GM23338 (cell line): ENCODE data around the gene EYA3. TPM values are rescaled to one million over a fixed set of nuclear protein-coding genes. Genes with fewer than 3 reads are reported as not detected.

ENCODE experiments used
- ATAC-seq: fragments of 200-7000 bp; cut with Tn5 transposase; 3 replicates; pipeline ENCODE4 v1.9.1; 2020
- DNase-seq: peaks from one replicate; pipeline ENCODE4 v3.0.0-alpha.2; 2015; ENCODE audit warnings: low spot score
- H2AFZ ChIP-seq: fragments of 200-600 bp; sonication (generic); 2 replicates; pipeline ENCODE4 v1.8.0; 2016; ENCODE audit warnings: antibody characterized with exemption, mild to moderate bottlenecking, moderate library complexity
- H3F3A ChIP-seq: fragments of 200-600 bp; sonication (generic); replicated peaks from 2 replicates; pipeline ENCODE4 v1.8.0; 2017; ENCODE audit warnings: antibody characterized with exemption, mixed run types, low read depth
- H3K27ac ChIP-seq: fragments of 200-600 bp; sonication (generic); 2 replicates; pipeline ENCODE4 v1.6.1; 2016; ENCODE audit warnings: low read depth
- H3K27me3 ChIP-seq: fragments of 200-600 bp; sonication (generic); 2 replicates; pipeline ENCODE4 v1.8.0; 2016; ENCODE audit warnings: mild to moderate bottlenecking, mixed run types, moderate library complexity; ENCODE audit not compliant: insufficient read depth
- H3K36me3 ChIP-seq: fragments of 200-600 bp; sonication (generic); 2 replicates; pipeline ENCODE4 v1.8.0; 2016; ENCODE audit warnings: mild to moderate bottlenecking; ENCODE audit not compliant: insufficient read depth
- H3K4me1 ChIP-seq: fragments of 200-600 bp; sonication (generic); 2 replicates; pipeline ENCODE4 v1.8.0; 2016; ENCODE audit warnings: mild to moderate bottlenecking, moderate library complexity; ENCODE audit not compliant: insufficient read depth
- H3K4me2 ChIP-seq: fragments of 200-600 bp; sonication (generic); 2 replicates; pipeline ENCODE4 v1.7.1; 2017; ENCODE audit warnings: mixed run types
- H3K4me3 ChIP-seq: fragments of 200-600 bp; sonication (generic); 2 replicates; pipeline ENCODE4 v1.6.1; 2016; ENCODE audit warnings: mixed run types
- H3K79me2 ChIP-seq: fragments of 200-600 bp; sonication (generic); replicated peaks from 2 replicates; pipeline ENCODE4 v1.8.0; 2017; ENCODE audit warnings: mild to moderate bottlenecking; ENCODE audit not compliant: insufficient read depth
- H3K9me2 ChIP-seq: fragments of 200-600 bp; sonication (generic); 2 replicates; pipeline ENCODE4 v1.8.0; 2017; ENCODE audit not compliant: insufficient read depth
- H4K20me1 ChIP-seq: fragments of 200-600 bp; sonication (generic); replicated peaks from 2 replicates; pipeline ENCODE4 v1.8.0; 2017; ENCODE audit warnings: mild to moderate bottlenecking; ENCODE audit not compliant: insufficient read depth
- H3K27ac Mint-ChIP-seq: 2 replicates; pipeline ENCODE4 v1.8.0; 2020; ENCODE audit warnings: inconsistent platforms, mild to moderate bottlenecking, moderate library complexity, mixed read lengths
- H3K27me3 Mint-ChIP-seq: 3 replicates; pipeline ENCODE4 v1.8.0; 2022; ENCODE audit warnings: low read depth, mild to moderate bottlenecking, moderate library complexity, mixed read lengths, inconsistent platforms; ENCODE audit not compliant: insufficient read depth, poor library complexity
- H3K36me3 Mint-ChIP-seq: 3 replicates; pipeline ENCODE4 v1.8.0; 2021; ENCODE audit warnings: low read depth, mild to moderate bottlenecking, inconsistent platforms, moderate library complexity, mixed read lengths
- H3K4me1 Mint-ChIP-seq: 3 replicates; pipeline ENCODE4 v1.8.0; 2020; ENCODE audit warnings: mild to moderate bottlenecking, inconsistent platforms, mixed read lengths
- H3K4me3 Mint-ChIP-seq: 3 replicates; pipeline ENCODE4 v1.8.0; 2021; ENCODE audit warnings: moderate library complexity, mild to moderate bottlenecking, inconsistent platforms, mixed read lengths
- H3K9me3 Mint-ChIP-seq: 3 replicates; pipeline ENCODE4 v1.8.0; 2020; ENCODE audit warnings: moderate library complexity, mild to moderate bottlenecking, inconsistent platforms, mixed read lengths
- POLR2AphosphoS5 ChIP-seq: IDR thresholded peaks from 2 replicates; pipeline ENCODE4 v1.6.1; 2016; ENCODE audit warnings: antibody characterized with exemption, low read depth
- STAT1 ChIP-seq: IDR thresholded peaks from one replicate; pipeline ENCODE4 v1.6.1; 2016; ENCODE audit warnings: antibody characterized with exemption; ENCODE audit not compliant: unreplicated experiment
- ZNF331 ChIP-seq: fragments of 250-450 bp; sonication (Bioruptor Pico); IDR thresholded peaks from 2 replicates; pipeline ENCODE4 v1.5.0; 2020; ENCODE audit warnings: low read depth, mild to moderate bottlenecking, moderate library complexity
- polyA plus RNA-seq: library from polyadenylated mRNA; unstranded; fragments of >200 nt; fragmentation: Nextera tagmentation; extraction: Ambion mirVana; gene quantifications from 2 replicates; pipeline ENCODE4 v1.2.1, GENCODE V29; 2016
- total RNA-seq: library from RNA; depleted of rRNA; stranded (reverse); fragments of >200 nt; shearing (Covaris generic); gene quantifications from 2 replicates; pipeline ENCODE4 v1.2.3, GENCODE V29; 2014
- TF ChIP-seq, protein P1 (sequence below): IDR thresholded peaks from 2 replicates; pipeline ENCODE4 v1.6.1; 2016; ENCODE audit warnings: antibody characterized with exemption
- TF ChIP-seq, protein P2 (sequence below): IDR thresholded peaks from one replicate; pipeline ENCODE4 v1.6.1; 2018; ENCODE audit warnings: antibody characterized with exemption; ENCODE audit not compliant: unreplicated experiment
- TF ChIP-seq, protein P3 (sequence below): fragments of 250-450 bp; sonication (Bioruptor Pico); IDR thresholded peaks from 2 replicates; pipeline ENCODE4 v1.5.0; 2020; ENCODE audit warnings: mild to moderate bottlenecking, moderate library complexity
- TF ChIP-seq, protein P4 (sequence below), 2 experiments: fragments of 200-600 bp in 1 of 2; sonication (generic) in 1 of 2; conservative IDR thresholded peaks; 2 replicates each; pipeline versions ENCODE4 v1.5.1 to v1.6.1; 2016 to 2017; ENCODE audit warnings: antibody characterized with exemption in 2 of 2, low read depth in 2 of 2, mild to moderate bottlenecking in 2 of 2, moderate library complexity in 1 of 2

EYA3 gene
- total and polyA plus RNA-seq, 2 experiments from 2014 or later, result 12.5 to 33.6 TPM

DNA sequence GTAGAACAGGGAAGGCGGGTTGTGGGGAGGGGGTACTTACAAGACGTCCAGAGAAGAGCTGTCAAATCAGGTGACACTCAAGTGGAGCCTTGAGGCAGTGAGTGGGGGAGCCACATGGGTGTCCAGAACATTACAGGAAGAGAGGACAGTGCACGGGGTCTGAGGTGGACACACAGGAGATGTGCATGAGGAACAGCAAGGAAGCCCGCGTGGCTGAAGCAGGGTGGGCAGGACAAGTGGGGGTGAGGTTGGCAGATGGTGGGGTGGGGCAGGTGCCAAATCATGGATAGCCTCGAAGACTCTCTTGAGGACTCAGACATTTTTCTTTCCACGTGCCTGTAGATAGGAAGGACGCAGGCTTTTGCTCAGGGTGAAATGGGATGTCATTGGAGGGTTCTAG is 152.7 kb downstream of the EYA3 start:
- Mint-ChIP-seq H3K27me3 (peaks cover 10% of the 10 kb centered on the region), H3K4me1 (peaks cover 52% of the 10 kb centered on the region), H3K36me3 (0 out of 3 replicates have a peak, but pooled peaks cover 3% of the 10 kb centered on the region), H3K9me3 (no peaks in the 10 kb centered on the region), H3K4me3 (peak overlapping the region; percentile 90), H3K27ac (no peak overlapping the region)
- H3K9me2 ChIP-seq, result no peaks in the 10 kb centered on the region
- DNase-seq (no peak), ATAC-seq (no peak)
- H3K27ac ChIP-seq, result no peak overlapping the region
- H3K4me2 ChIP-seq, result peak overlapping the region; percentile 91
- peaks cover 21% of the 10 kb centered on the region for H3F3A ChIP-seq
- TF ChIP-seq, protein P1, sequence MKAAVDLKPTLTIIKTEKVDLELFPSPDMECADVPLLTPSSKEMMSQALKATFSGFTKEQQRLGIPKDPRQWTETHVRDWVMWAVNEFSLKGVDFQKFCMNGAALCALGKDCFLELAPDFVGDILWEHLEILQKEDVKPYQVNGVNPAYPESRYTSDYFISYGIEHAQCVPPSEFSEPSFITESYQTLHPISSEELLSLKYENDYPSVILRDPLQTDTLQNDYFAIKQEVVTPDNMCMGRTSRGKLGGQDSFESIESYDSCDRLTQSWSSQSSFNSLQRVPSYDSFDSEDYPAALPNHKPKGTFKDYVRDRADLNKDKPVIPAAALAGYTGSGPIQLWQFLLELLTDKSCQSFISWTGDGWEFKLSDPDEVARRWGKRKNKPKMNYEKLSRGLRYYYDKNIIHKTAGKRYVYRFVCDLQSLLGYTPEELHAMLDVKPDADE, result no peak
- TF ChIP-seq, protein P2, sequence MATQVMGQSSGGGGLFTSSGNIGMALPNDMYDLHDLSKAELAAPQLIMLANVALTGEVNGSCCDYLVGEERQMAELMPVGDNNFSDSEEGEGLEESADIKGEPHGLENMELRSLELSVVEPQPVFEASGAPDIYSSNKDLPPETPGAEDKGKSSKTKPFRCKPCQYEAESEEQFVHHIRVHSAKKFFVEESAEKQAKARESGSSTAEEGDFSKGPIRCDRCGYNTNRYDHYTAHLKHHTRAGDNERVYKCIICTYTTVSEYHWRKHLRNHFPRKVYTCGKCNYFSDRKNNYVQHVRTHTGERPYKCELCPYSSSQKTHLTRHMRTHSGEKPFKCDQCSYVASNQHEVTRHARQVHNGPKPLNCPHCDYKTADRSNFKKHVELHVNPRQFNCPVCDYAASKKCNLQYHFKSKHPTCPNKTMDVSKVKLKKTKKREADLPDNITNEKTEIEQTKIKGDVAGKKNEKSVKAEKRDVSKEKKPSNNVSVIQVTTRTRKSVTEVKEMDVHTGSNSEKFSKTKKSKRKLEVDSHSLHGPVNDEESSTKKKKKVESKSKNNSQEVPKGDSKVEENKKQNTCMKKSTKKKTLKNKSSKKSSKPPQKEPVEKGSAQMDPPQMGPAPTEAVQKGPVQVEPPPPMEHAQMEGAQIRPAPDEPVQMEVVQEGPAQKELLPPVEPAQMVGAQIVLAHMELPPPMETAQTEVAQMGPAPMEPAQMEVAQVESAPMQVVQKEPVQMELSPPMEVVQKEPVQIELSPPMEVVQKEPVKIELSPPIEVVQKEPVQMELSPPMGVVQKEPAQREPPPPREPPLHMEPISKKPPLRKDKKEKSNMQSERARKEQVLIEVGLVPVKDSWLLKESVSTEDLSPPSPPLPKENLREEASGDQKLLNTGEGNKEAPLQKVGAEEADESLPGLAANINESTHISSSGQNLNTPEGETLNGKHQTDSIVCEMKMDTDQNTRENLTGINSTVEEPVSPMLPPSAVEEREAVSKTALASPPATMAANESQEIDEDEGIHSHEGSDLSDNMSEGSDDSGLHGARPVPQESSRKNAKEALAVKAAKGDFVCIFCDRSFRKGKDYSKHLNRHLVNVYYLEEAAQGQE, result no peak
- TF ChIP-seq POLR2AphosphoS5 (no peak), STAT1 (no peak)
- H2AFZ ChIP-seq, result no peak overlapping the region
- H3K4me3 ChIP-seq, result peak overlapping the region; percentile 69
- 0 out of 2 replicates have a peak, but pooled peaks cover 6% of the 10 kb centered on the region for H3K36me3 ChIP-seq
- peaks cover 3% of the 10 kb centered on the region; the same call in 1 of the 2 replicates for H4K20me1 ChIP-seq
- H3K27me3 ChIP-seq, result no peaks in the 10 kb centered on the region
- H3K4me1 ChIP-seq, result peaks cover 33% of the 10 kb centered on the region
- peaks cover 44% of the 10 kb centered on the region for H3K79me2 ChIP-seq

DNA sequence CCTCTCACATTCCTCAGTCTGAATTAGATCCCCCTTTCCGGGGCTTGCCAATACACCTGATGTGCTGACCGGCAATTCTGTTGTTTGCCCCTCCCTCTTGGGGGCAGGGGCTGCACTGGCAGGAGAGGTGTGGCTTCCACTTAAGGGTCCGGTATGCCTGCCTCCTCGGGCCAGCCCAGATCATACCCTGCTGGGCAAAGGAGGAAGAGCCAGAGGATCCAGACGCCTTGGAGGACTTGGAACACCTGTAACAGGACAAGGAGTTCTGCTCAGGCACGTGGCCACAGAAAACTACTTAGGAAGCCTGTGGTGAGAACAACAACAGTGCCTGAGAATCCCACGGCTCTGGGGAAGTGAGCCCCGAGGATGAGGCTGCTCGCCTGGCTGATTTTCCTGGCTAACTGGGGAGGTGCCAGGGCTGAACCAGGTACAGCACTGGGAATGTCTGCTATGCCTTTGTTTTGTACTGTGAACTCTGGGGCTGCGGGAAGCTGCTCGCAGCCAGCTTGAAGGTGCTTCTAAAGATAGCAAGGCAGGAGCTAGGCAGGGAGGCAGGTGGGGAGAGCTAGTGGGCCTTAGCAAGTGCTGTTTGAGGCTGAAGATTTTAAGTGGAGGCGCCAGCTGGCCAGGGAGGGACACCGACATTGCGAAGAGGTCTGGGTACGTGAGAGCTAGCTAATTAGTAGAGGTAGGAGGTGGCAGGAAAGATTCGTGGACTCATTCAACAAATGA is 153.4 kb downstream of the EYA3 start, which contains the start of gene SMPDL3B:
Gene SMPDL3B, plus strand, starts transcription at position 183 of the 732 bp plus-strand sequence. Its CDS starts 184 bp downstream, at position 367.
- peak within 1 kb of the TSS; percentile 64; the same call in 1 of the 2 replicates for H2AFZ ChIP-seq
- peak within 1 kb of the TSS; percentile 90 for H3K4me3 Mint-ChIP-seq
- 0 out of 3 replicates have a peak, but pooled peaks cover 3% of the 10 kb centered on the region for H3K36me3 Mint-ChIP-seq
- ATAC-seq, result peak; percentile 89
- H3K36me3 ChIP-seq, result 0 out of 2 replicates have a peak, but pooled peaks cover 6% of the 10 kb centered on the region
- peaks cover 21% of the 10 kb centered on the region for H3F3A ChIP-seq
- no peaks in the 10 kb centered on the region for H4K20me1 ChIP-seq
- H3K9me3 Mint-ChIP-seq, result no peaks in the 10 kb centered on the region
- H3K27me3 ChIP-seq, result no peaks in the 10 kb centered on the region
- DNase-seq, result peak; percentile 96
- H3K4me1 Mint-ChIP-seq, result peaks cover 44% of the 10 kb centered on the region
- peaks cover 39% of the 10 kb centered on the region for H3K79me2 ChIP-seq
- H3K27ac ChIP-seq, result peak within 1 kb of the TSS; percentile 57
- H3K9me2 ChIP-seq, result no peaks in the 10 kb centered on the region
- H3K27ac Mint-ChIP-seq, result peak within 1 kb of the TSS; percentile 85
- H3K4me3 ChIP-seq, result peak within 1 kb of the TSS; percentile 69
- H3K4me2 ChIP-seq, result peak within 1 kb of the TSS; percentile 91
- peaks cover 10% of the 10 kb centered on the region for H3K27me3 Mint-ChIP-seq
- H3K4me1 ChIP-seq, result peaks cover 30% of the 10 kb centered on the region
- no peak for TF ChIP-seq ZNF331 (CRISPR knock-in tag)
- TF ChIP-seq, protein P3, sequence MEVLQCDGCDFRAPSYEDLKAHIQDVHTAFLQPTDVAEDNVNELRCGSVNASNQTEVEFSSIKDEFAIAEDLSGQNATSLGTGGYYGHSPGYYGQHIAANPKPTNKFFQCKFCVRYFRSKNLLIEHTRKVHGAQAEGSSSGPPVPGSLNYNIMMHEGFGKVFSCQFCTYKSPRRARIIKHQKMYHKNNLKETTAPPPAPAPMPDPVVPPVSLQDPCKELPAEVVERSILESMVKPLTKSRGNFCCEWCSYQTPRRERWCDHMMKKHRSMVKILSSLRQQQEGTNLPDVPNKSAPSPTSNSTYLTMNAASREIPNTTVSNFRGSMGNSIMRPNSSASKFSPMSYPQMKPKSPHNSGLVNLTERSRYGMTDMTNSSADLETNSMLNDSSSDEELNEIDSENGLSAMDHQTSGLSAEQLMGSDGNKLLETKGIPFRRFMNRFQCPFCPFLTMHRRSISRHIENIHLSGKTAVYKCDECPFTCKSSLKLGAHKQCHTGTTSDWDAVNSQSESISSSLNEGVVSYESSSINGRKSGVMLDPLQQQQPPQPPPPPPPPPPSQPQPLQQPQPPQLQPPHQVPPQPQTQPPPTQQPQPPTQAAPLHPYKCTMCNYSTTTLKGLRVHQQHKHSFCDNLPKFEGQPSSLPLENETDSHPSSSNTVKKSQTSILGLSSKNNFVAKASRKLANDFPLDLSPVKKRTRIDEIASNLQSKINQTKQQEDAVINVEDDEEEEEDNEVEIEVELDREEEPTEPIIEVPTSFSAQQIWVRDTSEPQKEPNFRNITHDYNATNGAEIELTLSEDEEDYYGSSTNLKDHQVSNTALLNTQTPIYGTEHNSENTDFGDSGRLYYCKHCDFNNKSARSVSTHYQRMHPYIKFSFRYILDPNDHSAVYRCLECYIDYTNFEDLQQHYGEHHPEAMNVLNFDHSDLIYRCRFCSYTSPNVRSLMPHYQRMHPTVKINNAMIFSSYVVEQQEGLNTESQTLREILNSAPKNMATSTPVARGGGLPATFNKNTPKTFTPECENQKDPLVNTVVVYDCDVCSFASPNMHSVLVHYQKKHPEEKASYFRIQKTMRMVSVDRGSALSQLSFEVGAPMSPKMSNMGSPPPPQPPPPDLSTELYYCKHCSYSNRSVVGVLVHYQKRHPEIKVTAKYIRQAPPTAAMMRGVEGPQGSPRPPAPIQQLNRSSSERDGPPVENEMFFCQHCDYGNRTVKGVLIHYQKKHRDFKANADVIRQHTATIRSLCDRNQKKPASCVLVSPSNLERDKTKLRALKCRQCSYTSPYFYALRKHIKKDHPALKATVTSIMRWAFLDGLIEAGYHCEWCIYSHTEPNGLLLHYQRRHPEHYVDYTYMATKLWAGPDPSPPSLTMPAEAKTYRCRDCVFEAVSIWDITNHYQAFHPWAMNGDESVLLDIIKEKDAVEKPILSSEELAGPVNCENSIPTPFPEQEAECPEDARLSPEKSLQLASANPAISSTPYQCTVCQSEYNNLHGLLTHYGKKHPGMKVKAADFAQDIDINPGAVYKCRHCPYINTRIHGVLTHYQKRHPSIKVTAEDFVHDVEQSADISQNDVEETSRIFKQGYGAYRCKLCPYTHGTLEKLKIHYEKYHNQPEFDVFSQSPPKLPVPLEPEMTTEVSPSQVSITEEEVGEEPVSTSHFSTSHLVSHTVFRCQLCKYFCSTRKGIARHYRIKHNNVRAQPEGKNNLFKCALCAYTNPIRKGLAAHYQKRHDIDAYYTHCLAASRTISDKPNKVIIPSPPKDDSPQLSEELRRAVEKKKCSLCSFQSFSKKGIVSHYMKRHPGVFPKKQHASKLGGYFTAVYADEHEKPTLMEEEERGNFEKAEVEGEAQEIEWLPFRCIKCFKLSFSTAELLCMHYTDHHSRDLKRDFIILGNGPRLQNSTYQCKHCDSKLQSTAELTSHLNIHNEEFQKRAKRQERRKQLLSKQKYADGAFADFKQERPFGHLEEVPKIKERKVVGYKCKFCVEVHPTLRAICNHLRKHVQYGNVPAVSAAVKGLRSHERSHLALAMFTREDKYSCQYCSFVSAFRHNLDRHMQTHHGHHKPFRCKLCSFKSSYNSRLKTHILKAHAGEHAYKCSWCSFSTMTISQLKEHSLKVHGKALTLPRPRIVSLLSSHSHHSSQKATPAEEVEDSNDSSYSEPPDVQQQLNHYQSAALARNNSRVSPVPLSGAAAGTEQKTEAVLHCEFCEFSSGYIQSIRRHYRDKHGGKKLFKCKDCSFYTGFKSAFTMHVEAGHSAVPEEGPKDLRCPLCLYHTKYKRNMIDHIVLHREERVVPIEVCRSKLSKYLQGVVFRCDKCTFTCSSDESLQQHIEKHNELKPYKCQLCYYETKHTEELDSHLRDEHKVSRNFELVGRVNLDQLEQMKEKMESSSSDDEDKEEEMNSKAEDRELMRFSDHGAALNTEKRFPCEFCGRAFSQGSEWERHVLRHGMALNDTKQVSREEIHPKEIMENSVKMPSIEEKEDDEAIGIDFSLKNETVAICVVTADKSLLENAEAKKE (CRISPR knock-in tag), result no peak
- TF ChIP-seq, protein P4, sequence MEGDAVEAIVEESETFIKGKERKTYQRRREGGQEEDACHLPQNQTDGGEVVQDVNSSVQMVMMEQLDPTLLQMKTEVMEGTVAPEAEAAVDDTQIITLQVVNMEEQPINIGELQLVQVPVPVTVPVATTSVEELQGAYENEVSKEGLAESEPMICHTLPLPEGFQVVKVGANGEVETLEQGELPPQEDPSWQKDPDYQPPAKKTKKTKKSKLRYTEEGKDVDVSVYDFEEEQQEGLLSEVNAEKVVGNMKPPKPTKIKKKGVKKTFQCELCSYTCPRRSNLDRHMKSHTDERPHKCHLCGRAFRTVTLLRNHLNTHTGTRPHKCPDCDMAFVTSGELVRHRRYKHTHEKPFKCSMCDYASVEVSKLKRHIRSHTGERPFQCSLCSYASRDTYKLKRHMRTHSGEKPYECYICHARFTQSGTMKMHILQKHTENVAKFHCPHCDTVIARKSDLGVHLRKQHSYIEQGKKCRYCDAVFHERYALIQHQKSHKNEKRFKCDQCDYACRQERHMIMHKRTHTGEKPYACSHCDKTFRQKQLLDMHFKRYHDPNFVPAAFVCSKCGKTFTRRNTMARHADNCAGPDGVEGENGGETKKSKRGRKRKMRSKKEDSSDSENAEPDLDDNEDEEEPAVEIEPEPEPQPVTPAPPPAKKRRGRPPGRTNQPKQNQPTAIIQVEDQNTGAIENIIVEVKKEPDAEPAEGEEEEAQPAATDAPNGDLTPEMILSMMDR (conservative IDR thresholded peaks at IDR 0.05; ENCODE audit: low read depth in 2 of 2), result peak in 1 of 2 experiments; percentile 31; a peak in 2 of 4 replicates
